HG03196 (cell line): ENCODE results near the gene PPP1R13B.
"Not testable (repeated sequence)": the region's sequence is repeated elsewhere in the genome, so short reads cannot be mapped to it uniquely, and the experiment has no call there.

Source experiments
- ATAC-seq: cut with Tn5 transposase; IDR thresholded peaks from one replicate; pipeline ENCODE4 v1.9.1; 2021; ENCODE audit not compliant: unreplicated experiment

Gene PPP1R13B

DNA sequence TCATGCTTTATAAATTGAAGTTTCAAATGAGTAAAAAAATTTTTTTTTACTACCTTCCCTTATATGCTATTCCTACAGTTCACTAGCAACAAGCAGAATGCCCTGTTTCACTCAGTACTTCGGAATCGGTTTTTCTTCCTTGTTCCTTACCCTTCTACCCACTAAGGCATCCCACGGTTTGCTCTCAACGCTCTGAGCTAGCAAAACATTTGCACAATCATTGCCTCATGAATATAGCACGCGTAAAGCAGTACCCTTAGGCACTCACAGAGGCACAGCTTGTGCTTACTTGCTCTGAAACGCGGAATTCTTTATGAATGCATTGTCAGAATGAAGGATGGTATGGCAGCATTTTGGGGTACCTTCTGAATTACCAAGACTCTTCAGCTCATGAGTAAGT lies 45.0 kb downstream of the PPP1R13B start:
- ATAC-seq: no peak

- no peak for ATAC-seq
Observed at GRCh38 chr14:103801459-103801858, 45.9 kb downstream of the PPP1R13B start.

GRCh38 chr14:103793192-103793591 lies 54.2 kb downstream of the PPP1R13B start:
- not testable (repeated sequence) for ATAC-seq

- no peak for ATAC-seq
Observed at GRCh38 chr14:103788086-103788485, 59.3 kb downstream of the PPP1R13B start.

DNA sequence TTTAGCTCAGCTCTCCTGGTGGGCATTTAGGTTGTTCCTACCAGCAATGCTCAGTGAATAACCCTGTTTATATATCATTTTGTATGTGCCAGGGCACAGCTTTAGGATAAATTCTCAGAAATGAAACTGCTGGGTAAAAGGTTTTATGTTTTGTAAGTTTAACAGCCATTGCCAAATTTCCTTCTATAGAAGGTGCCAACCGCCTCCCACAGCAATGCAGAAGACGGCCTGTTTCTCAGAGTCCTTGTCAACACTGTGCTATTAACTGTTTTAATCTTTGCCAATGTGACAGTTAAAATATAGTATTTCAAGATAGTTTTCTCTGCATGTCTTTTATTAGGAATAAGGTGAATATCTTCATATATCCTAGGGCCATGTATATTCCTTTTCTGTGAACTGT lies 65.0 kb downstream of the PPP1R13B start:
- ATAC-seq: no peak

GRCh38 chr14:103776319-103776718 lies 71.1 kb downstream of the PPP1R13B start:
- ATAC-seq: not testable (repeated sequence)

- no peak for ATAC-seq
Observed at GRCh38 chr14:103775506-103775905, 71.9 kb downstream of the PPP1R13B start.

- no peak for ATAC-seq
Observed at GRCh38 chr14:103773521-103773920, 73.9 kb downstream of the PPP1R13B start.

DNA sequence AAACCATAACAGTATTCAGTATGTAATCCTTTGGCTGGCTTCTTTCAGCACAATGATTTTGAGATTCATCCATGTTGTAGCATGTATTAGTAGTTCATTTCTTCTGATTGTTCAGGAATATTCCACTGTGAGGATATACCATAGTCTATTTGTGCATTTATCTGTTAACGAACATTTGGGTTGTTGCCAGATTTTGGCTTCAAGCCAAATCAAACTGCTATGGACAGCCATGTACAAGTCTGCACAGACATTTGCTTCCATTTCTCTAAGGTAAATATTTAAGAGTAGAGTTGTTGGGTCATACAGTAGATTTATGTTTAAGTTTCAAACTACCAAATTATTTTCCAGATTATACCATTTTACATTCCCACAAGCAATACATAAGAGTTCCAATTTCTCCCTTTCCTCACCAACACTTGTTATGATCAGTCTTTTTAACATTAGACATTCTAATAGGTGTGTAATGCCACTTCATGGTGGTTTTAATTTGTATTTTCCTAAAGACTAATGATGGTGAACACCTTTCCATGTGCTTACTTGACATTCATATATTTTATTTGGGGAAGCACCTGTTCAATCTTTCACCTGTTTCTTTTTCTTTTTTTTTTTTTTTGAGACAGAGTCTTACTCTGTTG lies 75.2 kb downstream of the PPP1R13B start:
- ATAC-seq: no peak

DNA sequence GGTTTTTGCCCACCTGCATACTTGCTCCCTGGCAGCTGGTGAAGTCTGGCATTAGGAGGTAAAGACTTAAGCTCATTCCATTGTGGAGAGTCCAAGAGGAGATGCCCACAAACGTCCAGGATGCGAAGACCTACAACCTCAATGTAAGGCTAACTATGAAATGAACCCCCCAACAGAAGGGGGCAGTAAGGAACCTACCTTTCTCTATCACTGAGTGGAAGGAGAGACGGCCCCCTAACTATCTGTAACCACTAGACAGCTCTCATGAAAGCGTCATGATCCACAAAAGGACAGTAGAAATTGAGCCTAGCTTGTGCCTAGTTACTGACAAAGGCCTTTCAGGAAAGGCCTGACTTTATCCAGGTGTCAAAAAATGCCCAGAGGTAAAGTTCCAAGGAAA lies 76.5 kb downstream of the PPP1R13B start:
- no peak for ATAC-seq

DNA sequence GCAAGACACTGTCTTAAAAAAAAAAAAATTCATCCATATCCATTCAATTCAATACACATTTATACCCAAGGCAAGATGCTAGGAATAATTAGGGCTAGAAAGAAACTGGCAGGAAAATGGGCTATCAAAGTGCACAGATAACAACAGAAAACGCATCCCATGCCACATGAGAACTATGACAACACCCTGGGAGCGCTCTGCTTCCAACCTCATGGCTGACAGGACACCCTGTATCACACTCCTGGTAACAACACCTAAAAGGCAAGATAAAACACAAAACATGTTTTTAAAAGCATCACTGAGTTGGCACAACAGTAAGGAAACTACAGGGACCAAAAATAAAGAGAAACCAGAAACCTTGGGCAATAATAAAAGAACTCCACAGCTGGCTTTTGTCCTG lies 76.9 kb downstream of the PPP1R13B start:
- no peak for ATAC-seq

- no peak for ATAC-seq
Observed at GRCh38 chr14:103767336-103767894, 80.0 kb downstream of the PPP1R13B start.

DNA sequence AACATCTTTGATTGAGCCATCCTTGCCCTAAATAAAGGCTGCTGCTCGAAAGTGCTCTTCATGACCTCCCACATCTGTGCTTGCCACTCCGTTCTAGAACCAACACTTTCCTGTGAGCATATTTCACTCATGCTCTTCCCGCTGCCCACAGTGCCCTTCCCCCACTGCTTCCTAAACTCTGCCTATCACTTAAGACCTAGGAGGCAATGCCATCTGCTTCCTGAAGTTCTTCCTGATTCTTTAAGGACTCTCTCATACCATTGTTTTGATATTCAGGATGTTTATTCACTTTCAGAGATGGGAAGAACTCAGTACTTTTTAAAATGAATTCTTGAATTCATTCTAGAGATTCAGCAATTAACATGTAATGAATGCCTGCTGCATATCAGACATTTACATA lies 81.8 kb downstream of the PPP1R13B start:
- ATAC-seq: no peak

- no peak for ATAC-seq
Observed at GRCh38 chr14:103763730-103764488, 83.5 kb downstream of the PPP1R13B start.

DNA sequence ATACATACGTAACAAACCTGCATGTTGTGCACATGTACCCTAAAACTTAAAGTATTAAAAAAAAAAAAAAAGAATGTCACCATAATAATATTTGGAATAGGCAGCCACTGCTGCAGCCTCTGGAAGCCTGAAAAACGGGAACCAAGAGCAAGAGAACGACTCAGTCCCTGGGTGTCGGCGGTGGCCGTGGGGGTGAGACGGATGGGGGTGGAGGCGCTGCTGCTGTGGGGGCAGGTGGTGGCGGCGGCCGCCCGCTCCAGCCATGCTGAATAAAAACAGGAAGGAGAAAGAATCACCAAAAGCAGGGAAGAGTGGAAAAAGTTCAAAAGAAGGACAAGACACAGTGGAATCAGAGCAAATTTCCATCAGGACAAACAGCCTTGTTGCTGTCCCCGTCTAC lies 84.8 kb downstream of the PPP1R13B start:
- no peak for ATAC-seq

DNA sequence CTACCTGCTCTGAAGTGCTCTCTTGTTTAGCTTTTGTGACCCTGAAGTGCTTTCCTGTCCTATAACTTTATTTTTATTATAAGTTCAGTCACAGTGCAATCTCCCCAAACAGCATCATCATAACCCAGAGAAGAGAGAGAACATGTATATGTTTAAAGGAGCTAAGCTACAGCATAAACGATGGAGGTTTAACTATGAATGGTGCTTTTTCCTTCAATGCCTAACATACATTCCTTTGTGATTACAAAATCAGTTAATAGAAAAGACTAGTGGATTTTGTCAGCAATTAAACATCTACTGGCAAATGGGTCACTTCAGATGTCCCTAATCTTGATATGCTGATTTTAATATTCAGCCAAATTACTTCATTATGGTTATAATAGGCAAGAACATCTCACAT lies 85.3 kb downstream of the PPP1R13B start:
- no peak for ATAC-seq

GRCh38 chr14:103758059-103758776 lies 89.2 kb downstream of the PPP1R13B start:
- no peak for ATAC-seq

DNA sequence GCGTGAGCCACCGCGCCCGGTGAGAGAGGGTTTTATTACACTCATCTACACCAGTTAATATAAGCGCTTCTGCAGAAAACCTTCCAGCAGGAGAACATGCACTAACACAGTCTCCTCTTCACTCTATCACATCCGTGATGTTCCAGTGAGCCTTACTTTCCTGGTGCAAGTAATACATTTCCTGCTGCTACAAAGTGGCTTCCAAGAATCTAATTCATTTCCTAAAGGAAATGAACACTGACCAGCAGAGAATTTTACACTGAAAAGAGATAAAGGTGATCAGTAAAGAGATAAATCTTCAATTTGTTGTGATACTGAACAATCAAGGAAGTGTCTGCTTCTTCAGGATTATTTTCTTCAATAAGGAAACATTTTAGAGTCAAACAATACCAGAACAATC lies 92.3 kb downstream of the PPP1R13B start:
- no peak for ATAC-seq

DNA sequence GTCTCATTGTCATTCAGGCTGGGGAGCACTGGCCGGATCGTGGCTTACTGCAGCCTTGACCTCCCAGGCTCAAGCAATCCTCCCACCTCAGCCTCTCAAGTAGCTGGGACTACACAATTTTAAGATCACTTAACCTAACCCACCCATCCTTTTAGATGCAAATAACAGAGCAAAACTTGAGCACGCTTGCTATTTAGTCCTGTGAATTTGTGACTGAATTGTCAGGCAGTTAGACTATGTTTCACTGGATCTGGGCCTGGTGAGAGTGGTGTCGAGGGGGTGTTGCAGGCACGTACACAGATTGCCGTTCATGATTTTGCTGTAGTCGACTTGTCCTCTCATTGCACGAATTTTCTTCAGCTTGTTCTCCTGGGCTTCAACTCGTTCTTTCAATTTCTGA lies 93.6 kb downstream of the PPP1R13B start:
- ATAC-seq: no peak

DNA sequence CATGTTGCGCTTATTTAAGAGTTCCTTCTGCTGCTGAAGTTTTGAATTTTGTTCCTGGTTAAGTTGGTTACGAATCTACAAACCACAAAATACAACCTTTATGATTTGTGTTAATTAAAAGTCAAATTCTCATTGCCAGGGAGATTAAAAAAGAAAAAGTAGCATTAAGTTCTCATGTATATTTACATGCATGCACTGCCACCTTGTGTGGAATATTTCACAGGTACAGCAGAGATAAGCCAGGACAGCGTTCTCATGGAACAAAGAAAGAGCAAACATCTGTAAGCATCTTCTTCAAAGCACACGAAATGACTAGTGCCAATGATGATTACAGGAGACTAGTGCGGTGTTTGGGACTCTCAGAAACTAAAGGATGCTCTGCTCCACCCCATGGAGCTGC lies 97.5 kb downstream of the PPP1R13B start:
- ATAC-seq: no peak

GRCh38 chr14:103749452-103749851 lies 97.9 kb downstream of the PPP1R13B start:
- ATAC-seq: no peak

DNA sequence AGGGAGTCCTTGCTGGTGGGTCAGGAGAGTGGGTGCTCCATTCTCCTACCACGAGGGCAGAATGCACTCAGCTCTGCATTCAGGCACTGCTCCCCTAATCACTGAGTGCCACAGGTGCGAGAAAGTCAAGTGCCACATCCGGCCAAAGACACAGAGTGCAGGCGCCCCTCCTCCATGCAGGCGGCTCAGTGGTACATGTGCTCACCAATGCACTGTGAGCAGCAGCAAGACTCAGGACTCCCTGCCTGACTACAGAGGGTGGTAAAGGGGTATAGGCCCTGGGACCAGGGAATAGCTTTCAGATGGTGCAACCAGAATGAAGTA lies 98.9 kb downstream of the PPP1R13B start:
- ATAC-seq: no peak
